Left ventricle myocardium inferior (tissue), 1 donor: ENCODE data around the gene PPP1R14C. TPM values are rescaled to one million over a fixed set of nuclear protein-coding genes. Genes with fewer than 3 reads are reported as not detected.

Source experiments
- DNase-seq: peaks from one replicate; pipeline ENCODE4 v3.0.0-alpha.2; 2020
- H3K27ac ChIP-seq: fragments of 200-600 bp; replicated peaks from 2 replicates; pipeline ENCODE4 v1.8.0; 2021
- H3K27me3 ChIP-seq: fragments of 200-600 bp; 2 replicates; pipeline ENCODE4 v1.8.0; 2021; ENCODE audit warnings: low read depth
- H3K36me3 ChIP-seq: fragments of 200-600 bp; 2 replicates; pipeline ENCODE4 v1.8.0; 2021
- H3K4me1 ChIP-seq: fragments of 200-600 bp; 2 replicates; pipeline ENCODE4 v1.8.0; 2021
- H3K4me3 ChIP-seq: fragments of 200-600 bp; 2 replicates; pipeline ENCODE4 v1.8.0; 2021; ENCODE audit warnings: mild to moderate bottlenecking, moderate library complexity
- H3K9me3 ChIP-seq: fragments of 200-600 bp; replicated peaks from 2 replicates; pipeline ENCODE4 v1.8.0; 2021
- CTCF ChIP-seq: fragments of 200-600 bp; IDR thresholded peaks from 2 replicates; pipeline ENCODE4 v1.8.0; 2021; ENCODE audit warnings: antibody characterized with exemption, mild to moderate bottlenecking, borderline replicate concordance
- intact Hi-C: fragments of 100-400 bp; cut with micrococcal nuclease; formaldehyde crosslinking; loops from one replicate; pipeline ENCODE4 v1.11.0; 2022
- total RNA-seq: library from RNA; stranded (reverse); fragmentation: NEBNext Ultra II Directional; extraction: Animal tissue kit (Norgen Biotek cat#: 25700); gene quantifications from one replicate; pipeline ENCODE4 v1.2.1, GENCODE V29; 2021
- donor health status: DM: no; HTN: yes; CAD: no; lungs with severe emphysema.

The PPP1R14C gene
- total RNA-seq, 1 donor from 2014 or later: 116 TPM

GRCh38 chr6:150266963-150267685 lies 124.3 kb downstream of the PPP1R14C start:
- no peak for DNase-seq
- Histone ChIP-seq H3K27me3 (no peaks in the 10 kb centered on the region), H3K36me3 (no peaks in the 10 kb centered on the region), H3K27ac (no peak overlapping the region), H3K4me1 (no peaks in the 10 kb centered on the region), H3K4me3 (no peak overlapping the region), H3K9me3 (no peaks in the 10 kb centered on the region)
- TF ChIP-seq CTCF: no peak
- intact Hi-C loops: no loop called here

GRCh38 chr6:150267686-150268561 lies 125.1 kb downstream of the PPP1R14C start:
- no peaks in the 10 kb centered on the region for H3K4me1 ChIP-seq
- H3K27me3 ChIP-seq: no peaks in the 10 kb centered on the region
- no peak overlapping the region for H3K4me3 ChIP-seq
- no peak for DNase-seq
- H3K9me3 ChIP-seq: no peaks in the 10 kb centered on the region
- TF ChIP-seq CTCF: no peak
- H3K27ac ChIP-seq: no peak overlapping the region
- no peaks in the 10 kb centered on the region for H3K36me3 ChIP-seq
- intact Hi-C loops: no loop called here

GRCh38 chr6:150269130-150269856 lies 126.4 kb downstream of the PPP1R14C start:
- Histone ChIP-seq H3K9me3 (no peaks in the 10 kb centered on the region), H3K27ac (no peak overlapping the region), H3K36me3 (no peaks in the 10 kb centered on the region), H3K4me1 (no peaks in the 10 kb centered on the region), H3K4me3 (no peak overlapping the region), H3K27me3 (no peaks in the 10 kb centered on the region)
- no peak for TF ChIP-seq CTCF
- no peak for DNase-seq
- intact Hi-C loops: no loop called here

GRCh38 chr6:150269857-150270223 lies 127.0 kb downstream of the PPP1R14C start:
- H3K36me3 ChIP-seq: no peaks in the 10 kb centered on the region
- H3K27me3 ChIP-seq: no peaks in the 10 kb centered on the region
- no peak overlapping the region for H3K4me3 ChIP-seq
- no peak overlapping the region for H3K27ac ChIP-seq
- no peaks in the 10 kb centered on the region for H3K4me1 ChIP-seq
- H3K9me3 ChIP-seq: no peaks in the 10 kb centered on the region
- intact Hi-C loops: no loop called here
- no peak for DNase-seq
- no peak for TF ChIP-seq CTCF

- H3K36me3 ChIP-seq: no peaks in the 10 kb centered on the region
- intact Hi-C loops: no loop called here
- no peak for TF ChIP-seq CTCF
- H3K4me1 ChIP-seq: no peaks in the 10 kb centered on the region
- DNase-seq: no peak
- no peak overlapping the region for H3K4me3 ChIP-seq
- no peaks in the 10 kb centered on the region for H3K27me3 ChIP-seq
- H3K27ac ChIP-seq: no peak overlapping the region
- H3K9me3 ChIP-seq: no peaks in the 10 kb centered on the region
These were observed 127.6 kb downstream of the PPP1R14C start for GRCh38 chr6:150270330-150271052.
